H1 (cell line): ENCODE results near the gene GPSM3. TPM values are rescaled to one million over a fixed set of nuclear protein-coding genes. Genes with fewer than 3 reads are reported as not detected.

Source experiments
- CTCF ChIA-PET: fragments of 300-600 bp; sonication (Branson Sonifier 250); formaldehyde crosslinking; loops from one replicate; lab custom pipeline; 2021; ENCODE audit not compliant: partially characterized antibody; lab: Charles Lee
- POLR2A ChIA-PET: fragments of 300-600 bp; sonication (Branson Sonifier 250); formaldehyde crosslinking; loops from one replicate; lab custom pipeline; 2021; ENCODE audit warnings: inconsistent platforms; ENCODE audit not compliant: partially characterized antibody; lab: Charles Lee
- DNase-seq, 2 experiments: peaks; one replicate each; pipeline versions ENCODE4 v3.0.0 to v3.0.0-alpha.2; 2010 to 2022; ENCODE audit warnings: low spot score in 2 of 2, low read depth in 1 of 2, mixed read lengths in 1 of 2
- FAIRE-seq: peaks from 2 replicates; lab custom pipeline; 2011; peaks lifted over from hg19 to GRCh38; lab: Jason Lieb, UNC
- H2AFZ ChIP-seq: 2 replicates; pipeline ENCODE4 v1.8.1; 2012; ENCODE audit warnings: low read length, inconsistent platforms
- H2AK5ac ChIP-seq: 2 replicates; pipeline ENCODE4 v1.6.1; 2013; ENCODE audit warnings: low read depth, low read length
- H2BK120ac ChIP-seq: replicated peaks from 2 replicates; pipeline ENCODE3; 2013; ENCODE audit warnings: low read depth, low read length, inconsistent platforms
- H2BK12ac ChIP-seq: 2 replicates; pipeline ENCODE4 v1.6.1; 2013; ENCODE audit warnings: low read depth, low read length
- H2BK15ac ChIP-seq: 2 replicates; pipeline ENCODE4 v1.6.1; 2013; ENCODE audit warnings: low read length
- H2BK20ac ChIP-seq: 2 replicates; pipeline ENCODE4 v1.6.1; 2013; ENCODE audit warnings: low read length
- H2BK5ac ChIP-seq: 2 replicates; pipeline ENCODE4 v1.6.1; 2013; ENCODE audit warnings: low read depth, low read length
- H3K14ac ChIP-seq: 2 replicates; pipeline ENCODE4 v1.6.1; 2013; ENCODE audit warnings: inconsistent platforms; ENCODE audit not compliant: insufficient read length
- H3K18ac ChIP-seq: 2 replicates; pipeline ENCODE4 v1.6.1; 2013; ENCODE audit warnings: low read length; ENCODE audit errors: extremely low read depth
- H3K23ac ChIP-seq: 2 replicates; pipeline ENCODE4 v1.6.1; 2013; ENCODE audit warnings: inconsistent platforms; ENCODE audit not compliant: insufficient read length
- H3K23me2 ChIP-seq: 2 replicates; pipeline ENCODE4 v1.6.1; 2013; ENCODE audit warnings: low read depth, low read length
- H3K27ac ChIP-seq: 2 replicates; pipeline ENCODE4 v1.6.1; 2011; ENCODE audit warnings: low read depth, low read length, inconsistent platforms
- H3K27me3 ChIP-seq, 4 experiments: replicated peaks in 1 of 4; 1 replicate in 1 of 4; 2 replicates in 3 of 4; pipeline versions ENCODE4 v1.6.1 to v1.8.1; 2011 to 2013; ENCODE audit warnings: low read length in 3 of 4, mild to moderate bottlenecking in 3 of 4, inconsistent platforms in 2 of 4, mixed read lengths in 2 of 4, moderate library complexity in 1 of 4; ENCODE audit not compliant: control insufficient read depth in 3 of 4, insufficient read depth in 3 of 4; ENCODE audit errors: extremely low read depth in 1 of 4
- H3K36me3 ChIP-seq, 4 experiments: 2 replicates each; pipeline versions ENCODE4 v1.6.1 to v1.8.1; 2011 to 2013; ENCODE audit warnings: mild to moderate bottlenecking in 4 of 4, low read length in 3 of 4, moderate library complexity in 2 of 4, control low read depth in 1 of 4, inconsistent platforms in 1 of 4; ENCODE audit not compliant: insufficient read depth in 4 of 4, control insufficient read depth in 2 of 4
- H3K4ac ChIP-seq: replicated peaks from 2 replicates; pipeline ENCODE3; 2013; ENCODE audit warnings: low read length, low read depth, mixed read lengths, inconsistent platforms; ENCODE audit not compliant: insufficient read length
- H3K4me1 ChIP-seq, 4 experiments: replicated peaks in 1 of 4; 1 replicate in 1 of 4; 2 replicates in 3 of 4; pipeline versions ENCODE4 v1.6.1 to v1.8.1; 2011 to 2013; ENCODE audit warnings: low read length in 3 of 4, inconsistent platforms in 2 of 4, mixed read lengths in 1 of 4; ENCODE audit not compliant: insufficient read depth in 4 of 4, control insufficient read depth in 3 of 4
- H3K4me2 ChIP-seq, 2 experiments: 2 replicates each; pipeline versions ENCODE4 v1.6.1 to v1.8.1; 2011 to 2013; ENCODE audit warnings: low read depth in 2 of 2, low read length in 2 of 2, control low read depth in 1 of 2, inconsistent platforms in 1 of 2, mild to moderate bottlenecking in 1 of 2; ENCODE audit not compliant: insufficient read depth in 1 of 2
- H3K4me3 ChIP-seq, 4 experiments: fragments of 200-600, 300-600 bp in 1 of 4; sonication (generic), shearing (Covaris generic), sonication (Bioruptor Twin) in 1 of 4; 2 replicates each; pipeline versions ENCODE4 v1.5.1 to v1.8.1; 2011 to 2016; ENCODE audit warnings: low read length in 4 of 4, low read depth in 3 of 4, control low read depth in 2 of 4, inconsistent platforms in 2 of 4, mild to moderate bottlenecking in 2 of 4, mixed read lengths in 1 of 4, moderate library complexity in 1 of 4; ENCODE audit not compliant: insufficient read depth in 2 of 4; ENCODE audit errors: extremely low read depth in 1 of 4
- H3K56ac ChIP-seq: replicated peaks from 2 replicates; pipeline ENCODE3; 2013; ENCODE audit warnings: low read depth, mild to moderate bottlenecking, mixed read lengths, low read length, inconsistent platforms; ENCODE audit not compliant: insufficient read length
- H3K79me1 ChIP-seq: 2 replicates; pipeline ENCODE4 v1.6.1; 2013; ENCODE audit warnings: low read depth, low read length, control low read depth
- H3K79me2 ChIP-seq, 2 experiments: 2 replicates each; pipeline versions ENCODE4 v1.6.1 to v1.8.1; 2012 to 2013; ENCODE audit warnings: low read length in 2 of 2, mild to moderate bottlenecking in 2 of 2, inconsistent platforms in 1 of 2; ENCODE audit not compliant: insufficient read depth in 2 of 2, control insufficient read depth in 1 of 2
- H3K9ac ChIP-seq, 4 experiments: replicated peaks in 1 of 4; 1 replicate in 1 of 4; 2 replicates in 3 of 4; pipeline versions ENCODE4 v1.6.1 to v1.8.1; 2011 to 2013; ENCODE audit warnings: low read depth in 3 of 4, low read length in 3 of 4, control low read depth in 2 of 4, mild to moderate bottlenecking in 2 of 4, moderate library complexity in 2 of 4, inconsistent platforms in 1 of 4; ENCODE audit errors: extremely low read depth in 1 of 4
- H3K9me3 ChIP-seq, 2 experiments: 2 replicates each; pipeline versions ENCODE4 v1.6.1 to v1.8.1; 2012 to 2013; ENCODE audit warnings: mild to moderate bottlenecking in 2 of 2, moderate library complexity in 2 of 2, control low read depth in 1 of 2, inconsistent platforms in 1 of 2, low read depth in 1 of 2, low read length in 1 of 2, mixed read lengths in 1 of 2; ENCODE audit not compliant: insufficient read depth in 2 of 2
- H4K20me1 ChIP-seq, 2 experiments: replicated peaks in 1 of 2; 2 replicates each; pipeline versions ENCODE3 to v1.8.1; 2011 to 2013; ENCODE audit warnings: inconsistent platforms in 2 of 2, low read length in 2 of 2, mild to moderate bottlenecking in 1 of 2; ENCODE audit not compliant: insufficient read depth in 2 of 2, control insufficient read depth in 1 of 2
- H4K5ac ChIP-seq: 2 replicates; pipeline ENCODE4 v1.6.1; 2013; ENCODE audit warnings: low read length, low read depth, mixed read lengths, inconsistent platforms; ENCODE audit not compliant: insufficient read length
- H4K8ac ChIP-seq: 2 replicates; pipeline ENCODE4 v1.8.0; 2013; ENCODE audit warnings: mild to moderate bottlenecking, moderate library complexity, low read length, inconsistent platforms; ENCODE audit not compliant: insufficient read depth; ENCODE audit errors: extremely low read depth
- H4K91ac ChIP-seq: replicated peaks from 2 replicates; pipeline ENCODE3; 2013; ENCODE audit warnings: low read length, mixed read lengths, inconsistent platforms; ENCODE audit not compliant: insufficient read length
- GABPA ChIP-seq: IDR thresholded peaks from 2 replicates; pipeline ENCODE4 v1.6.1; 2011; ENCODE audit warnings: mild to moderate bottlenecking, low read length, moderate library complexity, borderline replicate concordance; ENCODE audit not compliant: insufficient read depth
- HDAC2 ChIP-seq, 2 experiments: fragments of 300-600 bp in 1 of 2; sonication (generic) in 1 of 2; IDR thresholded peaks; 2 replicates each; pipeline ENCODE4 v1.6.1; 2011 to 2012; ENCODE audit warnings: low read depth in 2 of 2, low read length in 2 of 2, mild to moderate bottlenecking in 2 of 2, moderate library complexity in 2 of 2, borderline replicate concordance in 1 of 2, inconsistent platforms in 1 of 2
- WGBS, 2 experiments: shearing (Covaris generic) in 1 of 2; methylation state at CpG; one replicate each; pipeline versions ENCODE4 v1.1.6 to v1.1.7; 2013 to 2015; ENCODE audit warnings: low lambda C conversion rate in 2 of 2, mixed read lengths in 2 of 2, inconsistent platforms in 1 of 2, low coverage in 1 of 2, missing lambda C conversion rate in 1 of 2; ENCODE audit not compliant: insufficient replicate concordance in 2 of 2, insufficient coverage in 1 of 2, insufficient read length in 1 of 2; ENCODE audit errors: extremely low coverage in 1 of 2, missing lambda C conversion rate in 1 of 2; 5-methylcytosine and 5-hydroxymethylcytosine counted together
- polyA plus RNA-seq, 7 experiments: library from polyadenylated mRNA; depleted of rRNA in 3 of 7; stranded (reverse) in 5 of 7; unstranded in 2 of 7; fragments of >200 nt in 5 of 7; fragments of 200-250 nt in 2 of 7; gene quantifications; 1 replicate in 5 of 7; 2 replicates in 1 of 7; 4 replicates in 1 of 7; pipeline versions ENCODE4 v1.2.1 to v1.2.3, GENCODE V29; 2011 to 2013; ENCODE audit warnings: missing spikeins in 2 of 7, mixed read lengths in 2 of 7
- total RNA-seq: library from RNA; stranded (reverse); fragmentation: NEBNext Ultra II Directional; extraction: Animal tissue kit (Norgen Biotek cat#: 25700); gene quantifications from 2 replicates; pipeline ENCODE4 v1.2.1, GENCODE V29; 2021

GPSM3 gene
- total and polyA plus RNA-seq, 2 of the 8 experiments (the other 6 are each of a cell fraction or from before 2014, with no cell fraction given) = 6.6 to 9.8 TPM

DNA sequence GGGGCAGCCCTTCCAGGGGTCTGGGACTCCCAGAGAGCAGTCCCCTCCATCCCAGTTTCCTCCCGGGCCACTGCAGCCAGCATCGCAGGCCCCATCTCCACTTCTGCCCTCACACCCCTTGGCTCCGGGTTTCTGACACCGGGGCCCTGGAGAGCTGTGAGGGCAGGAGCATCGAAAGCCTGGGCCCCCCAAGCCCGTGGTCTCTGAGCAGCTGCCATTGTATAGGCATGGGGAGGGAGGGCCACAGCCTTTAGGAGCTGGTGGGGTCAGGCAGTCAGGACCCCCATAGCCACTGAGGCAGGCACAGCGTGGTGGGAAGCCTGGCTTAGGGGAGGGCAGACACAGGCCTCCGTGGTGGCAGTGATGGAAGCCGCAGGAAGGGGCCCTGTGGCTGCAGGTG is 9.7 kb upstream of the GPSM3 start:
- Histone ChIP-seq H2AFZ (no peak overlapping the region), H2BK20ac (no peak overlapping the region), H3K4ac (no peak overlapping the region), H3K4me2 (no peak overlapping the region), H3K9ac (no peak overlapping the region), H3K36me3 (no peaks in the 10 kb centered on the region), H2BK12ac (no peak overlapping the region), H4K91ac (no peak overlapping the region), H3K14ac (no peak overlapping the region), H3K27ac (no peak overlapping the region), H3K4me1 (peaks cover 0 to 6% (median 2%) of the 10 kb centered on the region in 4 experiments; a peak in 4 of 7 replicates), H3K18ac (no peak overlapping the region), H3K56ac (no peak overlapping the region), H4K20me1 (no peaks in the 10 kb centered on the region), H2BK15ac (no peak overlapping the region), H3K23me2 (no peaks in the 10 kb centered on the region), H2BK120ac (no peak overlapping the region), H2BK5ac (peak overlapping the region; percentile 49; the same call in 1 of the 2 replicates), H3K23ac (no peak overlapping the region), H4K5ac (no peak overlapping the region), H2AK5ac (no peak overlapping the region), H4K8ac (no peak overlapping the region), H3K27me3 (no peaks in the 10 kb centered on the region), H3K79me2 (no peaks in the 10 kb centered on the region), H3K4me3 (no peak overlapping the region), H3K9me3 (no peaks in the 10 kb centered on the region), H3K79me1 (no peaks in the 10 kb centered on the region)
- ChIA-PET CTCF (interaction anchor here (1.8 kb wide), 1 partner anchor 19 kb away, joined by 3 read pairs; no protein-coding TSS in a partner anchor), POLR2A (interaction anchor here (1.4 kb wide), 2 partner anchors 14 to 17 kb away, joined by 3 to 4 read pairs; no protein-coding TSS in a partner anchor)
- 77% methylated on average over 9 of the region's 9 CpGs; no CpG with 5 or more reads in 1 of the 2 experiments for WGBS, 2 experiments
- DNase-seq (no peak), FAIRE-seq (no peak)
- no peak for TF ChIP-seq GABPA
- no peak for TF ChIP-seq HDAC2 (IDR thresholded peaks at IDR 0.05; ENCODE audit: borderline replicate concordance in 1 of 2, low read depth in 2 of 2, low read length in 2 of 2)
